ENCODE results near the gene EFNA3.

The EFNA3 gene

DNA sequence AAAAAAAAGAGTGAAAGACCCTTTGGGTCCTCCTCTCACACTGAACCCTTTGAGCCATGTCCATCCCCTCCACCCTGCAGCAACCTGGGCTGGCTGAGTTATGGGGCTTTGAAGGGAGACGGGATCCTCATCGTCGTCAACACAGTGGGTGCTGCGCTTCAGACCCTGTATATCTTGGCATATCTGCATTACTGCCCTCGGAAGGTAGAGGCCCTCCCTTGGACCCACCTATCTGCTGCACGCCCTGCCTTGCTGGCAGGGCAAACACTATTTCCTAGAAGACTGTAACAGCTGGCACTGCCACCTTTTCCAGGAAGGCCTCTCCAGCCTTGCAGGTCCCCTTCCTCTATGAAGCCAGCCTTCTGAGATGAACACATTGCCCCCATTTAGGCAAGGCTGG lies 58.1 kb downstream of the EFNA3 start:
- no peak for DNase-seq
